ENCODE measurements around the gene ELK4.

DNA sequence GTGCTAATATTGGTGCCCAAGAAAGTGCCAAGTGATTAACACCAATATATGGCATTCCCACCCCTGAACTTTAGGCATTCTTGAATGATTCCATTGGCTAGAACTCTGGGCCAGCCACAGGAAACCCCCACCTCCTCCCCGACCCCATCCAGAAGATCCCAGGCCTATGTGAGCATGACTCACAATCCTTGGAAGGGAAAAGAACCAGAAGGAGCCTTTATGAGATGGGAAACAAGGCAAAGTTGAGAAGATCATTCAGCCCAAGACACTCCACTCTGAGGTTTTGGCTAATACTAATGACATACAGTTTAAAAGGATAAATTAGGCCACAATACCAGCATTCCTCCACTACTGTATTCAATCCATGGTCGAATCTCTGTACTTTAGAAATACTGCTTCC is 21.8 kb downstream of the ELK4 start:
- TF ChIP-seq EP300 (IDR thresholded peaks at IDR 0.05) (no peak), CTCF (IDR thresholded peaks at IDR 0.05) (no peak), POLR2A (IDR thresholded peaks at IDR 0.05) (no peak)

Data from tibial nerve (tissue), 4 donors.